GM19463 (cell line): Measurements from ENCODE around the gene TEDC1.

Source experiments
- ATAC-seq: cut with Tn5 transposase; IDR thresholded peaks from one replicate; pipeline ENCODE4 v1.9.1; 2021; ENCODE audit warnings: mild to moderate bottlenecking, moderate library complexity; ENCODE audit not compliant: unreplicated experiment

Gene TEDC1

GRCh38 chr14:105484069-105484996 is 6.7 kb upstream of the TEDC1 start:
- ATAC-seq: no peak

GRCh38 chr14:105484997-105485393 is 6.1 kb upstream of the TEDC1 start:
- no peak for ATAC-seq

GRCh38 chr14:105485739-105486162 is 5.3 kb upstream of the TEDC1 start:
- no peak for ATAC-seq

GRCh38 chr14:105486163-105486973 is 4.7 kb upstream of the TEDC1 start, which contains the start of gene CRIP1:
Gene CRIP1, plus strand, starts transcription at chr14:105486886. Its CDS starts 374 bp downstream, at chr14:105487260.
- no peak for ATAC-seq

- ATAC-seq: no peak
Observed at GRCh38 chr14:105486974-105487448, 4.0 kb upstream of the TEDC1 start.

GRCh38 chr14:105487449-105487985 is 3.5 kb upstream of the TEDC1 start:
- ATAC-seq: no peak

GRCh38 chr14:105487986-105488777 is 2.9 kb upstream of the TEDC1 start:
- no peak for ATAC-seq

GRCh38 chr14:105488781-105489541 is 2.1 kb upstream of the TEDC1 start:
- no peak for ATAC-seq

GRCh38 chr14:105489542-105490266 is 1.3 kb upstream of the TEDC1 start:
- ATAC-seq: no peak

- peak; percentile 1 for ATAC-seq
Observed at GRCh38 chr14:105490267-105490571, 827 bp upstream of the TEDC1 start.

- ATAC-seq: no peak
Observed at GRCh38 chr14:105491366-105491973, 424 bp downstream of the TEDC1 start.

- no peak for ATAC-seq
Observed at GRCh38 chr14:105492031-105492970, 1.3 kb downstream of the TEDC1 start.

- ATAC-seq: no peak
Observed at GRCh38 chr14:105492971-105493871, 2.2 kb downstream of the TEDC1 start.

GRCh38 chr14:105493921-105494605 is 3.0 kb downstream of the TEDC1 start:
- ATAC-seq: no peak

- no peak for ATAC-seq
Observed at GRCh38 chr14:105494606-105494929, 3.5 kb downstream of the TEDC1 start.
